Activated CD4-positive, alpha-beta T cell treated with anti-CD3 and anti-CD28 coated beads, Interleukin-2, amount 50 U/mL, for 1 hour (primary cell): Measurements from ENCODE around the gene FSTL5.

Experiments
- DNase-seq: peaks from one replicate; pipeline ENCODE4 v3.0.0-alpha.2; 2020

The FSTL5 gene

GRCh38 chr4:161555689-161556660, 607.8 kb downstream of the FSTL5 start:
- no peak for DNase-seq

GRCh38 chr4:161554372-161554990, 609.3 kb downstream of the FSTL5 start:
- no peak for DNase-seq

DNA sequence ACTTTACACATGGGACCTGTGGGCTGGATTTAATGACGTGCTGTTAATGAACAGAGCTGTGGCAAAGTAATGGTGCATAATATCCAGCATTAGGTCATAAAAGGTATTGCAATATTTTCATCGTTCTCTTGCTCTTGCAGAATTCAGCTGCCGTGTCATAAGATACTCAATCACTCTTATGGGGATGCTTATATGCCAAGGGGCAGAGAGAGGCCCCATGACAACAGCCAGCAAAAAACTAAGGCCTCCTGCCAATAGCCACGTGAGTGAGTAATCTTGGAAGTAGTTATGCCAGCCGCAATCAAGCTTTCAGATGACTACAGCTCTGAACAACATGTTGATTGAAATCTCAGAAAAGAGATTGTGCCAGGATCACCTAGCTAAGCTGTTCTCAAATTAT, 616.9 kb downstream of the FSTL5 start:
- no peak for DNase-seq

DNA sequence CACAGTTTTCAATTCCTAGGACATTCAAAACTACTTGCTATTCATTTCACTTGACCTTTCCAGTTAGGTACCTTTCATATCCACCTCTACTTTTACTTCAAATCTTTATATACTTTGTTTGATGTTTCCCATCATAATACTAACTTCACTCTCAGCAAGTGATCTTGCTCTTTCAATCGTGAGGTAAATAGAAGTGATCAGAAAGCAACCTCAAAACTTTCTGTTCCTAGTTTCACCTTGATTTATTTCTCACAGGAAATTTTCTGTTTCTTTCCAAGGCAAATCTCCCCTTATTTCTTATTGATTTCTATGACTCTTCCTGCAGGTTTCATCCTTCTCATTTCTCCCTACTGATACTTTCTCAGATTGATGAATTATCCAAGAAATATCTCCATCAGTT, 623.5 kb downstream of the FSTL5 start:
- DNase-seq: no peak

DNA sequence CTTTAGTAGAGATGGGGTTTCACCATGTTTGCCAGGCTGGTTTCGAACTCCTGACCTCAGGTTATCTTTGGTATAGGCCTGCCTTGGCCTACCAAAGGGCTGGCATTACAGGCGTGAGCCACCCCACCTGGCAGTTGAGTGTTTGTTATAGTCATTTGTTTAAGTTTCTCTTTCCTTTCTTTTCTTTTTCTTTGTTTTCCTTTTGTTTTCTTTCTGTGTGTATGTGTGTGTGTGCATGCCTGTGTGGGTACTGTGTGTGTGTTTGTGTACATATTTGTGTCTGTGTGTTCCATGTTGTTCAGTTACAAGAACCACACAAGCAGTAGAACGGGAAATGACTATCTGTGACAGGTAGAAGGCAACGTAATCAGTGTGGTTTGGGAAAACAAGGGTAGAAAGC, 624.9 kb downstream of the FSTL5 start:
- no peak for DNase-seq

- no peak for DNase-seq
These were observed 633.1 kb downstream of the FSTL5 start for GRCh38 chr4:161530710-161531109.

DNA sequence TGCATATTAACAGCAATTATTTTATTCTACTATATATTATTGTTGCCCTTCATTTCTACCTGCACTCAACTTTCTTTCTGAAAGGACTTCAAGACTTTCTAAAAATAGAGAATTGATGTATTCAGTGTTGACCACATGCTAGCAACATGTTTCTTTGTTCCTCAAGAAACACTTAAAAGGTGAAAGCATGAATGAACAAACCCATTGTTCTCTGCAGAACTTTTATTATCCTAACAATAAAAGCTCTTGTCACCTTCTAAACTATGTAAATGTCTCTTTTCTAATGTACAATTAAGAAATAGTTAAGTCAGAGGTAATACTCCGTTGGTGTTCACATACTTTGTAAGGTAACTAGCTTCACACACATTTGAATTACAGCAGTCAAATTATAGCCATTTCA, 638.7 kb downstream of the FSTL5 start:
- no peak for DNase-seq

GRCh38 chr4:161522031-161522430, 641.8 kb downstream of the FSTL5 start:
- no peak for DNase-seq

DNA sequence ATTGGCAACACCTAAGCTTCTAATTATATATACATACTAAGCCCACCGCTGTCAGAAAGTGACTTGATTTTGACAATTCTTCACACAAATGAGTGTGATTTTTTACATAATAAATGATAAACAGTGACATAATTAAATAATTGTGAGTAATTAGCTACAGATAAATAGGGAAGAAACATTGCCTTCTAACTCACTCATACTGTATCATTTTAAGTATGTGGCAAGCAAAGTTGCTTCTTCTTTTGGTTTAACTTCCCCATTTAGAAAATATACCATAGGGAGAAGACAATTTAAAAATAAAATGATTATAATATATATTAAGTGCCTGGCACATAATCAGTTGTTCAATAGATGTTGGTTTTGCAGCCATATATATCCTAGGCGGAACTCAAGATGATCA, 644.2 kb downstream of the FSTL5 start:
- no peak for DNase-seq

- no peak for DNase-seq
These were observed 645.9 kb downstream of the FSTL5 start for GRCh38 chr4:161517941-161518340.

DNA sequence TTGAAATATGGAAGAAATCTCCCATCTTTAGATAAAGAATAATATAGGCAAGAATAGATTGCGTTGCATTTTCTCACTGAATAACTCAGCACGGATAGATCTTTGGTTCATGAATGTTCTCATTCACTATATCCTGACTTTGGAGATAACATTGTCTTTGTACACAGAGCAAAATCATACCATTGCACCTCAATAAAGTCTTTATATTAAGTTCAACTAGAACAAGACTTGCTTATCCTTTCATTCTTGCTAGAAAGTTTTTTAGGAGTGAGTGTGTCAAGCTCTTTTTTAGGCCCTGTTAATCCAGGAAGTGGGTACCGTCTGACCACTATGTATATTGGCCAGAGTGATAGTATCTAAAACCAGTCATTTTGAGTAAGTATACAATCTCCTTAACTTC, 658.7 kb downstream of the FSTL5 start:
- no peak for DNase-seq

- DNase-seq: no peak
These were observed 665.6 kb downstream of the FSTL5 start for GRCh38 chr4:161498155-161498554.

- DNase-seq: no peak
These were observed 677.3 kb downstream of the FSTL5 start for GRCh38 chr4:161486461-161486860.

GRCh38 chr4:161466316-161466715, 697.5 kb downstream of the FSTL5 start:
- DNase-seq: no peak

- no peak for DNase-seq
These were observed 700.4 kb downstream of the FSTL5 start for GRCh38 chr4:161463436-161463835.

DNA sequence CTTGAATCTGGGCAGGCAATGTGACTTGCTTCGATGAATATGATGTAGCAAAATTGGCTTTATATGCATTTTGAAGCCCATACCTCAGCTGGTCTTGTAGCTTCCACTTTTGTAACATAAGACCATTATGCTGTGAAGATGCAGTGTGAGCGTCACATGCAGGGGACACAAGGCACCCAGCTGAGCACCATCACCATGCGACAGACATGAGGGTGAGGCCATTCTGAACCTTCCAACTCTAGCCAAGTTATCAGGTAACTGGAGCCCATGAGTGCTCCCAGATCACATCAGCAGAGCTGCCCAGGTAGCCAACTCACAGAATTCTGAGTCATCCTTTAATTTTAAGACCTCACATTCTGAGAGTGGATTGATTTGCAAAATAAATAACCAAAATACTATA, 705.9 kb downstream of the FSTL5 start:
- DNase-seq: no peak

DNA sequence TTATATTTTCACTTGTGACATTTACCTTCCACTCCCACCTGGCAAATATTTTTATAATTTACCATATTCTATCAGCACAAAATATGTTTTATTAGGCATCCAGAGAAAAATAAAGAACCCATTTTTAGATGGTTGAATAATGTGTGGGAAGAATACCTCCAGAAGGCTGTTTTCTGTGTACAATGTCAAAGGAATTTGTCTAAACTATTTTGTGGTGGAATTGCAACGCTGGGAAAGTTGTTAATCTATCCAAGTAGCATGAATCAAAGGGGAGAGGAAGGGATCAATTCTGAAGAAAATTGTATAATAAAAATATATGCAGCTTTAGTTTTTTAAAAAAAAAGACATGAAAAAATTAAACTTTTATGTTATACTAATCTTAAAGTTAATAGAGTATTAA, 706.5 kb downstream of the FSTL5 start:
- no peak for DNase-seq

- no peak for DNase-seq
These were observed 708.9 kb downstream of the FSTL5 start for GRCh38 chr4:161454860-161455259.

DNA sequence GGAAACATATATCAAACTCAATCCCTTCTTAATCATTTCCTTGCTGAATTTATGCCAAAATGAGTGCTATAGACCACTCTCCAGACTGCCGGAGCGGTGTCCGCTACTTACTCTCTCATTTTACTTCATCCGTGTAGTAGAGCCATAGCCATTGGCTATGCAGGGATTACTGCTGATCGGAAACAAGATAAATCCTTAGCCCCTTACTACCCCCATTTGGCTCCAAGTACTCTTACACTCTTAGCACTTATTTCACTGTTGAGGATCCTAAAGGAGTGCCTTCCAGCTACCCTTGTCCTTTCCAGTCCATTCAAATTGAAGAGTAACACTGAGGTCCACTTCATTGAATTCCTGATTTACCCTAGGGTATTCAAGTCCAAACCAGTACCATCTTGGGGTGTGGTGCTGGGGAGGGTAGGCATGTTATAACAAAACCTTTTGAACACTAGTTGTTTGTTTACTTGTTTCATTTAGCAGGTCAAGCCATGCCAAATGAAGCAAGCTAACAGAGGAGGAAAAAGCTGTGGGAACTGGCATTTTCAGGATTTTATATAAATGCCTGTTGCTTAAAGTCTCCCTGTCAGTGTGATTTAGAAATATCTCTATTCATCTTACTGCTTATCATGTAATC, 715.1 kb downstream of the FSTL5 start:
- no peak for DNase-seq

DNA sequence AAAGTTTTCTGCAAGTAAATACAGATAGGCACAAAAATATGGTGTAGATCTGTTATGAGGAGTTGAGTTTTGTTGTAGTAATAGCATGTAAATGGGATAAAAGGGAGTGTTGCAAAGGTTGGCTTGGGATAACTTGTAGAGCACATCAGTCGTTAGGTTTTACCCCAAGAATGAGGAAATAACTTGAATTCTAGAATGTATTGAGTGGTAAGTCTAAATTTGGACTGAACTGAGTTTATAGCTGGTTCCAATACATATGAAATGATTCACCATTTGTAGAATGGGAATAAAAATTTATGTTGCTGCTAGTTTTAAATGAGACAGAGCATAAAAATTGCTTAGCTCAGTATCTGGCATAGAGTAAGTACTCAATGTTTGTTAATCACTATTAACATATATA, 719.2 kb downstream of the FSTL5 start:
- DNase-seq: no peak

GRCh38 chr4:161442921-161443320, 720.9 kb downstream of the FSTL5 start:
- DNase-seq: no peak

DNA sequence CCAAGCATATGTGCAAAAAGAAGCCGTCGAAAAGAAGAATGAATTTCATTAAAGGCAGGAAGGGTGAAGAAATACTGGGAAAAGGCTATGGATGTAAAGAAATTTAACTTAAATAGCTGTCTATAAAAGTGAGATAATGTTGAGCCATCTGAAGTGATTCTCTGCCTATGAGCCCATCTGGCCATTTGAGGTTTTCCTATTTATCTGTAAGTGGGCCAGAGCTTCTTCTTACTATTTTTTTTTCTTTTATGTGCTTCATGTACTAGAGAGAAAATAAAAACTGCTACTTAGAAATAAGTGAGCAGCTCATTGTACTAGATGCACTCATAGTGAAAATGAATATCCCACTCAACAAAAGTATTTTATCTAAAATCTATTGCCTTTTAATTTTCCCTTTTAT, 725.7 kb downstream of the FSTL5 start:
- DNase-seq: no peak

DNA sequence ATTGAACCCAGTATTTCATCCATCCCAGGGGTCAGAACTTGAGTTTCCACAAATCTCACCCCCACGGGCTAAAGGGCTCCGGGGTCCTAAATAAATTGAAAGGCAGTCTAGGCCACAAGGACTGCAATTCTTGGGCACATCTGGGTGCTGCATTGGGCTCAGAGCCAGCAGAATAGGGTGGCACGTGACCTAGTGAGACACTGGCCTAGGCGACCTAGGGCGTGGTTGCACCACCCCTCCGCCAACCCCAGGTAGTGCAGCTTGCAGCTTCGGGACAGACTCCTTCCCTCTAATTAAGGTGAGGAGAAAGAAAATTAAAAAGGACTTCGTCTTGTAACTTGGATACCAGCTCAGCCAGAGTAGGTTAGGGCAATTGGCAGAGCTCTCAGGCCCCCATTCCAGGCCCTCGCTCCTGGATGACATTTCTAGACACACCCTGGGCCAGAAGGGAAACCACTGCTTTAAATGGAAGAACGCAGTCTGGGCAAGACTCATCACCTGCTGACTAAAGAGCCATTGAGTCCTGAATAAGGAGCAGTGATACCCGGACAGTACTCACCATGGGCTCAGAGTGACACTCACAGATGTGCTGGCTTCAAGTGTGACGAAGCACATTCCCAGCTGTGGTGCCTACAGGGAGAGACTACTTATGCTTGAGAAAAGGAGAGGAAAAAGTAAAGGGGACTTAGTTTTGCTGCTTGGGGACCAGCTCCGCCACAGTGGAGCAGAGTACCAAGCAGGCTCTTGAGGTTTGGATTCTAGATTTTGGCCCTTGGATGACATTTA, 735.4 kb downstream of the FSTL5 start:
- DNase-seq: no peak
